BE2C (cell line): Measurements from ENCODE around the gene HPGDS.

Experiments
- DNase-seq: peaks from one replicate; pipeline ENCODE4 v3.0.0-alpha.2; 2020
- H3K27me3 ChIP-seq: fragments of 250-450 bp; sonication (Bioruptor Pico); 2 replicates; pipeline ENCODE4 v1.5.1; 2020; ENCODE audit warnings: mild to moderate bottlenecking
- H3K36me3 ChIP-seq: fragments of 250-450 bp; sonication (Bioruptor Pico); 2 replicates; pipeline ENCODE4 v1.5.1; 2020; ENCODE audit warnings: mild to moderate bottlenecking
- H3K4me1 ChIP-seq: fragments of 250-450 bp; sonication (Bioruptor Pico); 2 replicates; pipeline ENCODE4 v1.5.1; 2020
- H3K4me3 ChIP-seq: 2 replicates; pipeline ENCODE4 v1.5.1; 2011; ENCODE audit warnings: low read depth, low read length
- H3K9me3 ChIP-seq: fragments of 250-450 bp; sonication (Bioruptor Pico); 2 replicates; pipeline ENCODE4 v1.5.1; 2020
- TF ChIP-seq, protein P1 (sequence below): IDR thresholded peaks from 2 replicates; pipeline ENCODE4 v1.5.1; 2012; ENCODE audit warnings: mild to moderate bottlenecking, low read depth, low read length

HPGDS gene

GRCh38 chr4:94346541-94346940, 3.9 kb upstream of the HPGDS start:
- no peaks in the 10 kb centered on the region for H3K9me3 ChIP-seq
- peaks cover 19% of the 10 kb centered on the region for H3K4me1 ChIP-seq
- H3K27me3 ChIP-seq, result no peaks in the 10 kb centered on the region
- TF ChIP-seq, protein P1, sequence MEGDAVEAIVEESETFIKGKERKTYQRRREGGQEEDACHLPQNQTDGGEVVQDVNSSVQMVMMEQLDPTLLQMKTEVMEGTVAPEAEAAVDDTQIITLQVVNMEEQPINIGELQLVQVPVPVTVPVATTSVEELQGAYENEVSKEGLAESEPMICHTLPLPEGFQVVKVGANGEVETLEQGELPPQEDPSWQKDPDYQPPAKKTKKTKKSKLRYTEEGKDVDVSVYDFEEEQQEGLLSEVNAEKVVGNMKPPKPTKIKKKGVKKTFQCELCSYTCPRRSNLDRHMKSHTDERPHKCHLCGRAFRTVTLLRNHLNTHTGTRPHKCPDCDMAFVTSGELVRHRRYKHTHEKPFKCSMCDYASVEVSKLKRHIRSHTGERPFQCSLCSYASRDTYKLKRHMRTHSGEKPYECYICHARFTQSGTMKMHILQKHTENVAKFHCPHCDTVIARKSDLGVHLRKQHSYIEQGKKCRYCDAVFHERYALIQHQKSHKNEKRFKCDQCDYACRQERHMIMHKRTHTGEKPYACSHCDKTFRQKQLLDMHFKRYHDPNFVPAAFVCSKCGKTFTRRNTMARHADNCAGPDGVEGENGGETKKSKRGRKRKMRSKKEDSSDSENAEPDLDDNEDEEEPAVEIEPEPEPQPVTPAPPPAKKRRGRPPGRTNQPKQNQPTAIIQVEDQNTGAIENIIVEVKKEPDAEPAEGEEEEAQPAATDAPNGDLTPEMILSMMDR, result no peak
- H3K36me3 ChIP-seq, result no peaks in the 10 kb centered on the region
- DNase-seq, result no peak
- no peak overlapping the region for H3K4me3 ChIP-seq

- DNase-seq, result no peak
- peaks cover 20% of the 10 kb centered on the region for H3K4me1 ChIP-seq
- H3K36me3 ChIP-seq, result no peaks in the 10 kb centered on the region
- TF ChIP-seq, protein P1, result no peak
- no peaks in the 10 kb centered on the region for H3K27me3 ChIP-seq
- H3K4me3 ChIP-seq, result no peak overlapping the region
- H3K9me3 ChIP-seq, result no peaks in the 10 kb centered on the region
Observed at GRCh38 chr4:94345969-94346368, 3.3 kb upstream of the HPGDS start.

- H3K27me3 ChIP-seq, result no peaks in the 10 kb centered on the region
- no peak overlapping the region for H3K4me3 ChIP-seq
- TF ChIP-seq, protein P1, result no peak
- no peak for DNase-seq
- no peaks in the 10 kb centered on the region for H3K9me3 ChIP-seq
- H3K4me1 ChIP-seq, result peaks cover 20% of the 10 kb centered on the region
- H3K36me3 ChIP-seq, result no peaks in the 10 kb centered on the region
Observed at GRCh38 chr4:94345266-94345665, 2.6 kb upstream of the HPGDS start.

GRCh38 chr4:94344457-94344856, 1.8 kb upstream of the HPGDS start:
- H3K4me3 ChIP-seq, result no peak overlapping the region
- no peak for DNase-seq
- no peaks in the 10 kb centered on the region for H3K27me3 ChIP-seq
- H3K36me3 ChIP-seq, result no peaks in the 10 kb centered on the region
- peaks cover 24% of the 10 kb centered on the region for H3K4me1 ChIP-seq
- no peaks in the 10 kb centered on the region for H3K9me3 ChIP-seq
- TF ChIP-seq, protein P1, result no peak

DNA sequence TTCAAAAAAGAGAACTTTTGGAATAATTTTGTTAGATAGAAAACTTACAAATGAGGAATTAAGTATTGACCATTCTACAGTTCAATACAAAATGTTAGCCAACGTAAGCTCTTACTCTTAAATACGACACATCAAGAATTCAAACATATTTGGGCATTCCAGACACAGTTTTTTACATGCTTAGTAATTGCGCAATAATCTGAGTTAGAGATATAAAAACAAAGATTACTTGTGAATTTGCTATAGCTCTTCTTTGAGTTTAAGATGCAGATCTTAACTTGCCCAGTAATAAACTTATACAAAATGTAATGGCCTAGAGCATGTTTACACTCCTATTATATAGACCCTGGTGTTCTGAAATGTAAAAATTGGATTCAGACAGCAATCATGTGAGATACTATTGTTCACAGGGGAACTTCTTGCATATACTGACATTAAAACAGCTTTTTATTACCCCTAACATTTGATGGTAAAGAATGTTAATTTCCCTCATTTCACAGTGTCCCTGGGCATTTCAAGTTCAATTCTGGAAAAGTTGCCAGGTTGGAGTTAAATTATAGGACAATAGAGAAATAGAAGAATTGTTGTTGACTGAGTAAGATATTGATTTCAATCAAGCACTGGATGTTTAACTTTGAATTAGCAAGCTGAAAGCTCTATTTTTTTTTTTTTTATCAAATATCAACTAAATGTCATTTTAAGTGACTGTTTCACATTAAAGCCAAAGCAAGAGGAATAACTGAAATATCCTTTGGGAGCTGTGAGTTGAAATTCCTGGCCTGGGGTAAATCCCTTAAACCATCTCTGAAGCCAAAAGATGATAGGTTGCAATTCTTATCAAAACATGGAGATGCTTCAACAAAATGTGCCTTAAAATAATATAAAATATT, 910 bp downstream of the HPGDS start:
- Histone ChIP-seq H3K27me3 (no peaks in the 10 kb centered on the region), H3K36me3 (no peaks in the 10 kb centered on the region), H3K9me3 (no peaks in the 10 kb centered on the region), H3K4me1 (peaks cover 32% of the 10 kb centered on the region), H3K4me3 (no peak overlapping the region)
- TF ChIP-seq, protein P1, result no peak
- DNase-seq, result no peak

GRCh38 chr4:94339779-94340178, 2.9 kb downstream of the HPGDS start:
- no peaks in the 10 kb centered on the region for H3K9me3 ChIP-seq
- no peaks in the 10 kb centered on the region for H3K36me3 ChIP-seq
- no peak overlapping the region for H3K4me3 ChIP-seq

More at GRCh38 chr4:94339779-94340178, 2.9 kb downstream of the HPGDS start:
- TF ChIP-seq, protein P1, result no peak
- Histone ChIP-seq H3K27me3 (no peaks in the 10 kb centered on the region), H3K4me1 (peaks cover 22% of the 10 kb centered on the region)
- no peak for DNase-seq
